ENCODE data around the gene COL9A2. TPM values are rescaled to one million over a fixed set of nuclear protein-coding genes. Genes with fewer than 3 reads are reported as not detected.
"Not testable (repeated sequence)": the region's sequence is repeated elsewhere in the genome, so short reads cannot be mapped to it uniquely, and the experiment has no call there.

The COL9A2 gene
- total RNA-seq, 4 donors from 2014 or later, result 6.2 to 21.6 (median 11.7) TPM

- 65 to 66% methylated on average over 6 of the region's 6 CpGs for WGBS, 2 donors
- intact Hi-C loops (cut with DNase I), result loop anchor here (5.0 to 10.0 kb wide), 3 partner anchors 65 to 252 kb away; no protein-coding TSS in a partner anchor
Measured at GRCh38 chr1:40339420-40340323, 22.6 kb upstream of the COL9A2 start.

GRCh38 chr1:40338745-40339419 is 21.8 kb upstream of the COL9A2 start:
- TF ChIP-seq POLR2A (IDR thresholded peaks at IDR 0.05), result no peak
- peak; percentile 93 to 99 (median 98) for TF ChIP-seq CTCF (IDR thresholded peaks at IDR 0.05)
- H3K27ac ChIP-seq, result no peak overlapping the region
- no peaks in the 10 kb centered on the region for H3K36me3 ChIP-seq
- no peaks in the 10 kb centered on the region for H3K27me3 ChIP-seq
- no peak overlapping the region for H3K4me3 ChIP-seq (replicated peaks in 1 of 3)
- intact Hi-C loops (cut with DNase I), result loop anchor here (5.0 to 10.0 kb wide), 3 partner anchors 66 to 252 kb away; no protein-coding TSS in a partner anchor
- no peaks in the 10 kb centered on the region for H3K9me3 ChIP-seq
- 29 to 32% methylated on average over 21 of the region's 21 CpGs for WGBS, 2 donors
- no peaks in the 10 kb centered on the region for H3K4me1 ChIP-seq
- peak; percentile 84 to 89 for DNase-seq

More at GRCh38 chr1:40339420-40340323, 22.6 kb upstream of the COL9A2 start:
- Histone ChIP-seq H3K27me3 (no peaks in the 10 kb centered on the region), H3K36me3 (no peaks in the 10 kb centered on the region), H3K4me1 (no peaks in the 10 kb centered on the region), H3K9me3 (no peaks in the 10 kb centered on the region), H3K4me3 (replicated peaks in 1 of 3) (no peak overlapping the region), H3K27ac (no peak overlapping the region)
- TF ChIP-seq POLR2A (IDR thresholded peaks at IDR 0.05) (no peak), CTCF (IDR thresholded peaks at IDR 0.05) (no peak)
- no peak for DNase-seq

- Histone ChIP-seq H3K4me1 (no peaks in the 10 kb centered on the region), H3K4me3 (replicated peaks in 1 of 3) (no peak overlapping the region), H3K27me3 (no peaks in the 10 kb centered on the region), H3K27ac (no peak overlapping the region), H3K36me3 (no peaks in the 10 kb centered on the region), H3K9me3 (no peaks in the 10 kb centered on the region)
- DNase-seq, result no peak
- no peak for TF ChIP-seq CTCF (IDR thresholded peaks at IDR 0.05)
- TF ChIP-seq POLR2A (IDR thresholded peaks at IDR 0.05), result no peak
- 86 to 87% methylated on average over 8 of the region's 8 CpGs for WGBS, 2 donors
- intact Hi-C loops (cut with DNase I), result loop anchor here (5.0 to 10.0 kb wide), 3 partner anchors 67 to 250 kb away; no protein-coding TSS in a partner anchor
Measured at GRCh38 chr1:40337443-40337842, 20.4 kb upstream of the COL9A2 start.

GRCh38 chr1:40332695-40333094 is 15.6 kb upstream of the COL9A2 start:
- intact Hi-C loops (cut with DNase I), result loop anchor here (10.0 kb wide), 1 partner anchor 72 kb away; no protein-coding TSS in a partner anchor
- Histone ChIP-seq H3K36me3 (no peaks in the 10 kb centered on the region), H3K27me3 (no peaks in the 10 kb centered on the region), H3K9me3 (no peaks in the 10 kb centered on the region), H3K27ac (no peak overlapping the region), H3K4me3 (replicated peaks in 1 of 3) (no peak overlapping the region), H3K4me1 (no peaks in the 10 kb centered on the region)
- DNase-seq, result no peak
- TF ChIP-seq CTCF (IDR thresholded peaks at IDR 0.05) (no peak), POLR2A (IDR thresholded peaks at IDR 0.05) (no peak)
- WGBS, 2 donors, result 87 to 92% methylated on average over 1 of the region's 1 CpG

- DNase-seq; H3K27me3 ChIP-seq; H3K4me1 ChIP-seq; H3K9me3 ChIP-seq; H3K4me3 ChIP-seq (replicated peaks in 1 of 3); H3K36me3 ChIP-seq; H3K27ac ChIP-seq: not testable (repeated sequence)
- intact Hi-C loops (cut with DNase I), result loop anchor here (10.0 kb wide), 1 partner anchor 73 kb away; no protein-coding TSS in a partner anchor
- WGBS, 2 donors, result 80 to 88% methylated on average over 1 of the region's 1 CpG
Measured at GRCh38 chr1:40331403-40331802, 14.3 kb upstream of the COL9A2 start.
